ENCODE measurements around the gene ALPL. TPM values are rescaled to one million over a fixed set of nuclear protein-coding genes. Genes with fewer than 3 reads are reported as not detected.

Gene ALPL
- total RNA-seq, 1 experiment from 2014 or later: 140 TPM

GRCh38 chr1:21524686-21525339 lies 15.6 kb downstream of the ALPL start:
- H3K4me1 Mint-ChIP-seq: peaks cover 40% of the 10 kb centered on the region
- no peak for ATAC-seq
- 0 out of 2 replicates have a peak, but pooled peaks cover 3% of the 10 kb centered on the region for H3K36me3 Mint-ChIP-seq
- ChIA-PET CTCF (interaction anchor here (0.8 to 2.0 kb wide), 4 partner anchors 9 to 16 kb away, joined by 3 to 6 read pairs (median 4); partner anchors contain the start of gene ALPL), POLR2A (no interaction called here)
- H3K9me3 Mint-ChIP-seq: no peaks in the 10 kb centered on the region
- no peak for DNase-seq (ENCODE audit: low spot score)
- peak overlapping the region; percentile 93; the same call in 1 of the 2 replicates for H3K27ac Mint-ChIP-seq
- H3K4me3 Mint-ChIP-seq: no peak overlapping the region
- no peaks in the 10 kb centered on the region for H3K27me3 Mint-ChIP-seq (ENCODE audit: low read depth)
- TF ChIP-seq ZNF263 (CRISPR knock-in tag; IDR thresholded peaks at IDR 0.05; ENCODE audit: low read depth) (no peak), ZNF232 (CRISPR knock-in tag; IDR thresholded peaks at IDR 0.05) (no peak), JAZF1 (CRISPR knock-in tag; IDR thresholded peaks at IDR 0.05) (no peak), ZSCAN18 (CRISPR knock-in tag; IDR thresholded peaks at IDR 0.05) (no peak), SOX15 (CRISPR knock-in tag; IDR thresholded peaks at IDR 0.05) (no peak), SP1 (CRISPR knock-in tag; conservative IDR thresholded peaks at IDR 0.05) (no peak), TEAD4 (CRISPR knock-in tag; IDR thresholded peaks at IDR 0.05) (no peak), FOXJ3 (CRISPR knock-in tag; IDR thresholded peaks at IDR 0.05; ENCODE audit: borderline replicate concordance) (no peak)
- TF ChIP-seq, protein P1, sequence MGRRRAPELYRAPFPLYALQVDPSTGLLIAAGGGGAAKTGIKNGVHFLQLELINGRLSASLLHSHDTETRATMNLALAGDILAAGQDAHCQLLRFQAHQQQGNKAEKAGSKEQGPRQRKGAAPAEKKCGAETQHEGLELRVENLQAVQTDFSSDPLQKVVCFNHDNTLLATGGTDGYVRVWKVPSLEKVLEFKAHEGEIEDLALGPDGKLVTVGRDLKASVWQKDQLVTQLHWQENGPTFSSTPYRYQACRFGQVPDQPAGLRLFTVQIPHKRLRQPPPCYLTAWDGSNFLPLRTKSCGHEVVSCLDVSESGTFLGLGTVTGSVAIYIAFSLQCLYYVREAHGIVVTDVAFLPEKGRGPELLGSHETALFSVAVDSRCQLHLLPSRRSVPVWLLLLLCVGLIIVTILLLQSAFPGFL (CRISPR knock-in tag; IDR thresholded peaks at IDR 0.05; ENCODE audit: borderline replicate concordance): no peak
- TF ChIP-seq, protein P2, sequence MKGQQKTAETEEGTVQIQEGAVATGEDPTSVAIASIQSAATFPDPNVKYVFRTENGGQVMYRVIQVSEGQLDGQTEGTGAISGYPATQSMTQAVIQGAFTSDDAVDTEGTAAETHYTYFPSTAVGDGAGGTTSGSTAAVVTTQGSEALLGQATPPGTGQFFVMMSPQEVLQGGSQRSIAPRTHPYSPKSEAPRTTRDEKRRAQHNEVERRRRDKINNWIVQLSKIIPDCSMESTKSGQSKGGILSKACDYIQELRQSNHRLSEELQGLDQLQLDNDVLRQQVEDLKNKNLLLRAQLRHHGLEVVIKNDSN (CRISPR knock-in tag; IDR thresholded peaks at IDR 0.05): no peak
- TF ChIP-seq, protein P3, sequence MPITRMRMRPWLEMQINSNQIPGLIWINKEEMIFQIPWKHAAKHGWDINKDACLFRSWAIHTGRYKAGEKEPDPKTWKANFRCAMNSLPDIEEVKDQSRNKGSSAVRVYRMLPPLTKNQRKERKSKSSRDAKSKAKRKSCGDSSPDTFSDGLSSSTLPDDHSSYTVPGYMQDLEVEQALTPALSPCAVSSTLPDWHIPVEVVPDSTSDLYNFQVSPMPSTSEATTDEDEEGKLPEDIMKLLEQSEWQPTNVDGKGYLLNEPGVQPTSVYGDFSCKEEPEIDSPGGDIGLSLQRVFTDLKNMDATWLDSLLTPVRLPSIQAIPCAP (CRISPR knock-in tag; IDR thresholded peaks at IDR 0.05): no peak

DNA sequence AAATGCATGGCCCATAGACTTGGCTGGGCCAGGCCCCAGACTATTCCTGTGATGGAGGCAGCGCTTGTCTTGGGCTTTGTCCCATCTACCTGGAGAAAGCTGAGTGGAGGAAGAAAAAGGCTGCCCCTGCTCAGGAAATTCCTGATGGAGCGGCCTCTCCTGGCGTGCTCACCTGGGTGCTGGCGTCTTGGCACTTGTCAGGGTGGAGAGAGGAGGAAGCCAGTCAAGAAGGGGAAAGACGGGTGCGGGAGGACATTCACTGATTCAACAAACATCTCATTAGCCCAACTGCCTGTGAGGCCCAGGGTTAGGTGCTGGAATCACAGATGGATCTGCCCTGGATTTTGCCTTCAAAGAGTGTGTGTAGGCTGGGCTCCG lies 16.1 kb downstream of the ALPL start:
- no peaks in the 10 kb centered on the region for H3K27me3 Mint-ChIP-seq (ENCODE audit: low read depth)
- TF ChIP-seq JAZF1 (CRISPR knock-in tag; IDR thresholded peaks at IDR 0.05) (no peak), ZNF512 (CRISPR knock-in tag; IDR thresholded peaks at IDR 0.05; ENCODE audit: borderline replicate concordance) (no peak), ZNF263 (CRISPR knock-in tag; IDR thresholded peaks at IDR 0.05; ENCODE audit: low read depth) (no peak), SOX15 (CRISPR knock-in tag; IDR thresholded peaks at IDR 0.05) (no peak), NFYB (CRISPR knock-in tag; conservative IDR thresholded peaks at IDR 0.05; ENCODE audit: low read depth) (no peak), CREB1 (CRISPR knock-in tag; IDR thresholded peaks at IDR 0.05) (no peak)
- peaks cover 38% of the 10 kb centered on the region for H3K4me1 Mint-ChIP-seq
- H3K27ac Mint-ChIP-seq: peak overlapping the region; percentile 93
- DNase-seq (ENCODE audit: low spot score): no peak
- no peak overlapping the region for H3K4me3 Mint-ChIP-seq
- ATAC-seq: no peak
- H3K36me3 Mint-ChIP-seq: 0 out of 2 replicates have a peak, but pooled peaks cover 3% of the 10 kb centered on the region
- no peaks in the 10 kb centered on the region for H3K9me3 Mint-ChIP-seq
- POLR2A ChIA-PET: no interaction called here
- CTCF ChIA-PET: interaction anchor here (1.5 kb wide), 1 partner anchor 12 kb away, joined by 6 read pairs; no protein-coding TSS in a partner anchor

GRCh38 chr1:21526441-21526840 lies 17.2 kb downstream of the ALPL start:
- no peak overlapping the region; the same call in 1 of the 2 replicates for H3K27ac Mint-ChIP-seq
- no peak for DNase-seq (ENCODE audit: low spot score)
- ChIA-PET CTCF (interaction anchor here (1.5 kb wide), 1 partner anchor 11 kb away, joined by 6 read pairs; no protein-coding TSS in a partner anchor), POLR2A (no interaction called here)
- H3K27me3 Mint-ChIP-seq (ENCODE audit: low read depth): no peaks in the 10 kb centered on the region
- H3K4me3 Mint-ChIP-seq: no peak overlapping the region
- ATAC-seq: no peak
- H3K9me3 Mint-ChIP-seq: no peaks in the 10 kb centered on the region
- peaks cover 33% of the 10 kb centered on the region for H3K4me1 Mint-ChIP-seq
- 0 out of 2 replicates have a peak, but pooled peaks cover 3% of the 10 kb centered on the region for H3K36me3 Mint-ChIP-seq
- TF ChIP-seq GRHL2 (CRISPR knock-in tag; IDR thresholded peaks at IDR 0.05; ENCODE audit: insufficient replicate concordance, severe bottlenecking) (no peak), AFF4 (CRISPR knock-in tag; IDR thresholded peaks at IDR 0.05; ENCODE audit: borderline replicate concordance) (no peak), TEAD4 (CRISPR knock-in tag; IDR thresholded peaks at IDR 0.05) (no peak), PRRX2 (CRISPR knock-in tag; IDR thresholded peaks at IDR 0.05) (no peak), ZNF512 (CRISPR knock-in tag; IDR thresholded peaks at IDR 0.05; ENCODE audit: borderline replicate concordance) (no peak)
